ENCODE data around the gene KLHL30. TPM values are rescaled to one million over a fixed set of nuclear protein-coding genes. Genes with fewer than 3 reads are reported as not detected.

Gene KLHL30
- total RNA-seq, 1 donor from 2014 or later: 0.07 TPM

DNA sequence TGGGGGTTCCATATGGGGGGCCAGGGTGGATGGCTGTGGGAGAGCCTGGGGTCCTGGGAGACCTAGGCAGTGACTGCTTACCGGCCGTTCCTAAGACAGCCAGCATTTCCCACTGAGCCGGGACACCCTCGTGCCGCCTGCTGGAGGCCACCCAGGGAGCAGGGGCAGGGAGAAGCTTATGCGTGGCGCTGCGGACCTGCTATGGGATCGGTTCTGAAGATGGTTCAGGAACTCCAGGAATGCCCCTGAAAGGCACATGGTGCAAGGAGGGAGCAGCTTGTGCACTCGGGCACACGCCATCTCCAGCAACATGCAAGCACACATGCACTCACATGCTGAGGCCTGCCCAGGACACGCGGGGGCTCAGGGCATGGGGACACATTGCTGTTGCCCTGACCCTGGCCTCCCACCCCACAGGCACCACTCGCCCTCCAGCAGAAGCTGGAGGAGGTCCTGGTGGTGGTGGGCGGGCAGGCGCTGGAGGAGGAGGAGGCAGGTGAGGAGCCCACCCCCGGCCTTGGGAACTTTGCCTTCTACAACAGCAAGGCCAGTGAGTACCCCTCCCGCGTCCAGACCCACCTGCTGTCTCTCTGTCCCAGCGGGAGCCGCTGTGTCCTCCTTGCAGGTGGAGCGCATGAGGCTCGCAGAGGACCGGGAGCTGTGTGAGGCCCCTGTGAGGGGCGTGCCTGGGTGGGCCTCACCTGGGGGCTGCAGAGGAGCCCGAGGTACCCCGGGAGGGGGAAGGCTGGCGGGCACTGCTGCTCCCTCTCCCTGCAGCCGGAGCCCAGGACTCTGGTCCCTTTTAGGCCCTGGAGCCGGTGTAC, 4.1 kb downstream of the KLHL30 start:
- TF ChIP-seq, protein P1, sequence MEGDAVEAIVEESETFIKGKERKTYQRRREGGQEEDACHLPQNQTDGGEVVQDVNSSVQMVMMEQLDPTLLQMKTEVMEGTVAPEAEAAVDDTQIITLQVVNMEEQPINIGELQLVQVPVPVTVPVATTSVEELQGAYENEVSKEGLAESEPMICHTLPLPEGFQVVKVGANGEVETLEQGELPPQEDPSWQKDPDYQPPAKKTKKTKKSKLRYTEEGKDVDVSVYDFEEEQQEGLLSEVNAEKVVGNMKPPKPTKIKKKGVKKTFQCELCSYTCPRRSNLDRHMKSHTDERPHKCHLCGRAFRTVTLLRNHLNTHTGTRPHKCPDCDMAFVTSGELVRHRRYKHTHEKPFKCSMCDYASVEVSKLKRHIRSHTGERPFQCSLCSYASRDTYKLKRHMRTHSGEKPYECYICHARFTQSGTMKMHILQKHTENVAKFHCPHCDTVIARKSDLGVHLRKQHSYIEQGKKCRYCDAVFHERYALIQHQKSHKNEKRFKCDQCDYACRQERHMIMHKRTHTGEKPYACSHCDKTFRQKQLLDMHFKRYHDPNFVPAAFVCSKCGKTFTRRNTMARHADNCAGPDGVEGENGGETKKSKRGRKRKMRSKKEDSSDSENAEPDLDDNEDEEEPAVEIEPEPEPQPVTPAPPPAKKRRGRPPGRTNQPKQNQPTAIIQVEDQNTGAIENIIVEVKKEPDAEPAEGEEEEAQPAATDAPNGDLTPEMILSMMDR (conservative IDR thresholded peaks at IDR 0.05): no peak
- Mint-ChIP-seq H3K27me3 (no peaks in the 10 kb centered on the region), H3K36me3 (no peaks in the 10 kb centered on the region), H3K27ac (no peak overlapping the region), H3K4me3 (no peak overlapping the region), H3K9me3 (no peaks in the 10 kb centered on the region), H3K4me1 (ENCODE audit: unreplicated experiment) (peaks cover 6% of the 10 kb centered on the region)
- DNase-seq (ENCODE audit: extremely low spot score, unreplicated experiment): no peak

DNA sequence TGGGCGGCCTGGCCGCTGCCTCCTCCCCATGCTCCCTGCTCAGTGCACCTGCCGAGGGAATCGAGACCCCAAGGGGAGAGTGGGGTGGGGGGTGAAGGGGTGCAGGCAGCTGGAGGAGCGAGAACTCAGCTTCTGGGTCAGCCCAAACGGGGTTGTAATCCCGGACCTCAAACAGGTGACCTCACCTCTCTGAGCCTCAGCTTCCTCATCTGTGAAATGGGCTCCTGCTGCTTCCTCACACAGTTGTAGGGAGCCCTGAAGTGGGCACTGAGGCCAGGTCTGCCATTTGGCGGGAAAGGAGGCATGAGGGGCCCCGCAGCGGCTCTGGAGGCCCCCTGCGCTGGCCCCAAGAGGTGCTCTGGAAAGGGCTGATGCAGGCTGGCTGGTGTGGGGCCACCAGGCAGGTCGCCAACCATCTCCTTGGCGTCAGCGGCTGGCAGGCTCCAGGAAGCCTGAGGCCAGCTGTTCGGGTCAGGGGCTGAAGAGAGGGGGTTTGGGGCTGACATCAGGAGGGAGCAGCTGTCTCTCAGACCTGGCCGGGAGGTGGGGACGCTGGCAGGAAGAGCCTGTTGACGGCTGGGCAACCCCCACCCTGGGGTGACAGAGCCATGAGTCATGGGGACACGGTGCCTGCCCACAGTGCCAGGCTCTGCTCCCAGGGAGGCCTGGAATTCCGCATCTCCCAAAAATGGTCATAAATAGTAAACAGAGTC, 4.9 kb downstream of the KLHL30 start:
- no peak overlapping the region for H3K4me3 Mint-ChIP-seq
- no peaks in the 10 kb centered on the region for H3K36me3 Mint-ChIP-seq
- TF ChIP-seq, protein P1 (conservative IDR thresholded peaks at IDR 0.05): no peak
- H3K9me3 Mint-ChIP-seq: no peaks in the 10 kb centered on the region
- no peak overlapping the region for H3K27ac Mint-ChIP-seq
- no peaks in the 10 kb centered on the region for H3K27me3 Mint-ChIP-seq
- peaks cover 6% of the 10 kb centered on the region for H3K4me1 Mint-ChIP-seq (ENCODE audit: unreplicated experiment)
- no peak for DNase-seq (ENCODE audit: extremely low spot score, unreplicated experiment)

DNA sequence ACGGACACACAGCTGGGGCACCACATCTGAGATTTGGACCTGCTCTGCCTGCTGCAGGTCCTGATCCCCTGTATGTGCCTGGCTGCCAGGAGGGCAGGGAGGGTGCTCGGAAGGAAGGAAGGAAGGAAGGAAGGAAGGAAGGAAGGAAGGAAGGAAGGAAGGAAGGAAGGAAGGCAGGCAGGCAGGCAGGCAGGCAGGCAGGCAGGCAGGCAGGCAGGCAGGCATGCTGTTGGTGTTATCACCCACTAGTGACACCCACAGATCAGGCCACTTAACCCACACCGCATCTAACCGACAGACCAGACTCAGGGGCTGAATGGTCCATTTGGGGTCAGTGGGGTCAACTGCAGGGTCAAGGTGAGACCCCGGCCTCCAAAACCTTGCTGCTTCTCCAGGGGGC, 5.8 kb downstream of the KLHL30 start:
- Mint-ChIP-seq H3K27ac (no peak overlapping the region), H3K9me3 (no peaks in the 10 kb centered on the region), H3K36me3 (no peaks in the 10 kb centered on the region), H3K4me1 (ENCODE audit: unreplicated experiment) (peaks cover 6% of the 10 kb centered on the region), H3K27me3 (no peaks in the 10 kb centered on the region), H3K4me3 (no peak overlapping the region)
- TF ChIP-seq, protein P1 (conservative IDR thresholded peaks at IDR 0.05): no peak
- no peak for DNase-seq (ENCODE audit: extremely low spot score, unreplicated experiment)

DNA sequence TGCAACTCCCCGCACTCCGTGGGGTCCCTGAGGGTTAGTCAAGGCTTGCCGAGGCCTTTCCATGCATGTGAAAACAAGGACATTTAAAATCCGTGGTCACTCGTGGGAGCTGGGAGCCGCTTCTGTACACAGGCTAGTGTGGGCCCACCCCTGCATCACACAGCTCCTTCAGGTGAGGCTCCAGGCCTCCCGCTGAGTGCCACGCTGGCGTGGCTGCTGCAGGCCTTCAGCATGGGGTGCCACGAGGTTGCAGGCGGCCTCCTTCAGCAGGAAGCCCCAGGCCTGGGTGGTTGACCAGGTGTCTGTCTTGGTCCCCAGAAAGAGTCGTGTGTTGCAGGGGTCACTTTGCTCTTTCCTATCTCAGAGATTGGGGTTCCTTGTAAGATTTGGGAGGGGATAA, 6.6 kb downstream of the KLHL30 start:
- H3K27ac Mint-ChIP-seq: no peak overlapping the region
- H3K9me3 Mint-ChIP-seq: no peaks in the 10 kb centered on the region
- H3K27me3 Mint-ChIP-seq: no peaks in the 10 kb centered on the region
- no peak overlapping the region for H3K4me3 Mint-ChIP-seq
- TF ChIP-seq, protein P1 (conservative IDR thresholded peaks at IDR 0.05): no peak
- H3K36me3 Mint-ChIP-seq: no peaks in the 10 kb centered on the region
- no peak for DNase-seq (ENCODE audit: extremely low spot score, unreplicated experiment)
- H3K4me1 Mint-ChIP-seq (ENCODE audit: unreplicated experiment): peaks cover 6% of the 10 kb centered on the region

DNA sequence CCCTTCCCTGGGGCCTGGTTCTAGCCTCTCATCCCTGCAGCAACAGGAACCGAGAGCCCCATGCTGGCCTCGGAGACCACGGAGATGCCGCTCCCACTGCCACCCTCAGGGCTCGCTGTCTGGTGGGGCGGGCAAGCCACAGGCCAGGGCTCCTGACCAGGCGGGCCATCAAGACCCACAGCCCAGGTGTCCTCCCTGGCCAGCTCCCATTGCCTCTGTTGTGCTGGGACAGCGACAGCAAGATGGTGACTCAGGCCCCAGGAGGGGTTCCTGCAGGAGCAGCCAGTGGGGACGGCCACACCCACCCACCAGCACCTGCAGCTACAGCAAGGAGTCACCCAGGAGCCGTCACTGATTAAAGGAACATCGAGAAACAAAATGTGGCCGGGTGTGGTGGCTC, 7.4 kb downstream of the KLHL30 start:
- TF ChIP-seq, protein P1 (conservative IDR thresholded peaks at IDR 0.05): no peak
- H3K4me1 Mint-ChIP-seq (ENCODE audit: unreplicated experiment): peaks cover 6% of the 10 kb centered on the region
- no peaks in the 10 kb centered on the region for H3K27me3 Mint-ChIP-seq
- H3K27ac Mint-ChIP-seq: no peak overlapping the region
- no peaks in the 10 kb centered on the region for H3K9me3 Mint-ChIP-seq
- no peak overlapping the region for H3K4me3 Mint-ChIP-seq
- H3K36me3 Mint-ChIP-seq: no peaks in the 10 kb centered on the region
- no peak for DNase-seq (ENCODE audit: extremely low spot score, unreplicated experiment)
